Hypothalamus (tissue), 51 donors: ENCODE data around the gene PKIB.

Experiments used
- DNase-seq, 51 donors: peaks; one replicate each; lab custom pipeline; 2025; lab: John Stamatoyannopoulos, UW

The PKIB gene

DNA sequence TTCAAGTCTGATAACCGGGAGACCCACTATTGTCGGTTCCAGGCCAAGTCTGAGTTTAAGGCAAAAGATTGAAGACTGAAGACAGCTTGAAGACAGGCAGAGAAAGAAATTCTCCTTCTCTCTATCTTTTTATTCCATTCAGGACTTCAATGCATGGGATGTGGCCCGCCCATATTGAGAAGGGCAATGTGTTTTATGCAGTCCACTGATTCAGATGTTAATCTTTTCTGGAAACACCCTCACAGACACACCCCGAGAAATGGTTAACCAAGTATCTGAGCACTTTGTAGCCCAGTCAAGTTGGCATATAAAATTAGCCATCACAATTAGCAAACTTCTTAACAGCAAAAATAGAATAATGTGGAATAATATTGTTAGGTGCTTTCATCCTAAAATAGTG, 93.9 kb downstream of the PKIB start:
- no peak for DNase-seq

DNA sequence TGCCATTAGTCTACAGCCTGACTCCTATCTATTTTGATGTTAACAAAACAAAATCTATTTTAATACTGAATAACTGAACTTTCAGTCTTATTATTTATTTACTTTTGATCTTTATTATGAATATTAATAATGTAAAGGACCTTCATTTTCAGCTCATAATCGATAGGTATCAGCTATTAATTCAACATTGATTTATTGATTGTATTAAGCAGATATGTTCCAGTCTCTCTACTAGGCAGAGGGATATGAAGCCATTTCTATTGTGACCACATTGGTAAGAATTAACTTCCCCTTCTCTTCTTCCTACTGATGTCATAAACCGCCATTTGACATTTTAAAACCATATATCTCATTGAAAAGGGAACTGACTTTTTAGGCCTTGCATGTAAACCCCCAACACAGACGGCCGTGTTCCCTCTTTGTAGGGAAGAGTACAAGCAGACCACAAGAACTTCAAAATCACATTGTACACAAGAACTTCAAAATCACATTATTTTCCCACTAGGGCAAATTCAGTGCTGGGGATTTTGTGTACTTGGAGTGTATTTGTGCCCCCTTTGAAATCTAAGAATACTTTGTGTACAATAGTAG, 99.8 kb downstream of the PKIB start:
- DNase-seq, result no peak

DNA sequence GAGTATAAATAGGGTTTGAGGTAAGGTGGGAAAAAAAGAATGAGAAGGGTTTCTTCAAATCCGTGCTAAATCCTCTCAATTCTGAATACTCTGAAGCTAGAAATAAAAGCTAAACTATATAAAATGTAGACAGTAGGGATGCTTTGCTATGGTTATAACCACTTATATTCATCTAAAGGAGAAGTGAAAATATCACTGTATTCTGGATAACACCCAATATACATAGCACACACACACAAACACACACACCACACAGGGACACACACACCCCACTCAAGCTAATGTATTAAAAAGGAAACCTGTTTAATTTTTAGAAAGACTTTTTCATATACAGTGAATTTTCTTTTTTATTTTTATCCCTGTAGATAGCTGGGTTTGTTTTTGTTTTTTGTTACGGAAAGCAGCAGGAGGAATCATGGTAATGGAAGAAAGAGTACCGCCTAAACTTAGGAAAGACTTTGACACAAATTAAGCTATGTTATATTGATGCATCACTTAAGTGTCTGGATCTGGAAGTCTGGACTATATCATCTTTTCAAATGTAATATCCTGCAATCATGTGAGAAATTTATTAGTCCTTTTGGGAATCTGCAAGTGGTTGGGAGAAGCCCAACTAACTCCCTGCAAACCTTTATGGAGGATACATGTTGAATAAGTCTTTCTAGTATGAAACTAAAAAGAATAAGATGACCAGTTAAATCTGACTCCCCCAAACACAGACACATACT, 100.9 kb downstream of the PKIB start:
- DNase-seq, result no peak

DNA sequence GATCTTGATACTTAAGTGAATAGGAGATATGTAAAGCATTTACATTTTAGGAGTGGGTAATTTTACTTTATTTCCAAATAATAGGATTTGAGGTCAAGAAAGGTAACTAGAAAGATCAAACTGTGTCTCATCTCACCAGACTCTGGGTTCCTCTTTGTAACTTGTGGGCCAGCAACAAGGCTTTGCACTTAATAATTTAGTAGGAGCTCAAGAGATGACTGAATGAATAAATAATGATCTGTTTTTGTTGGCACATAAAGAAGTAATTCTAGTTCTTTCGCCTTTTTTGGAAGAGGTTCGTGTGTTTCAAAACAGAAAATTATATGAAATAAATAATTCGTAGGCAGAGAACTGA, 101.9 kb downstream of the PKIB start:
- DNase-seq, result no peak

DNA sequence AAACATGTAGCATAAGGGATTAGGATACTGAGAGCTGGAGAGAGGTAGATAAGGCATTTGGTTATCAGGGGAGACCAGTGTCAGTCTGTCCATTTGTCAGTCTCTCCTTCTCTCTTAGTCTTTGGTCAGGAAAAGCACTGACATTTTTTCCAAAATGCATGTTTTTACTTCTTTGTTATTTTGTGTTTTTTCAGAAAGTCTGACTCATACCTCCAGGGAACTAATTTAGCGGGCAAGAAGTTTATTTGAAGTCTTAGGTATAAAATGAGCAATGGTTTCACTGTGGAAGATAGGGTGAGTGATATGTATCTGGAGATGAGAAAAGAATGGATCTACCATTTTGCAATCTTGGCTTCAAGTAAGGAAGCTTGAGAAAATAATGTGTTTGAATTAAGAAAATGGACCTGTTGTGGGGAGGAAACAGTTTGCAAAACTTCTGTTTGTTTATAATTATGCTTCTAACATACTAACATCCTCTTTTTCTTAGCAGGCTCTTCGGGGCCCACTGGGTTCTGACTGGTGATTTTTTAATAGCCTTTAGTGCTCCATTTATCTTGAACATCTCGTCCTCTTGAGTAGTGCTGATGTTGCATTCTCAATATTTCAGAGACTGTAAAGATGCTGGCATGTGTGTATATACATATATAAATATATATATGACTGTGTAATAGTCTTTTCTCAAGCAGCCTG, 102.4 kb downstream of the PKIB start:
- DNase-seq, result no peak

DNA sequence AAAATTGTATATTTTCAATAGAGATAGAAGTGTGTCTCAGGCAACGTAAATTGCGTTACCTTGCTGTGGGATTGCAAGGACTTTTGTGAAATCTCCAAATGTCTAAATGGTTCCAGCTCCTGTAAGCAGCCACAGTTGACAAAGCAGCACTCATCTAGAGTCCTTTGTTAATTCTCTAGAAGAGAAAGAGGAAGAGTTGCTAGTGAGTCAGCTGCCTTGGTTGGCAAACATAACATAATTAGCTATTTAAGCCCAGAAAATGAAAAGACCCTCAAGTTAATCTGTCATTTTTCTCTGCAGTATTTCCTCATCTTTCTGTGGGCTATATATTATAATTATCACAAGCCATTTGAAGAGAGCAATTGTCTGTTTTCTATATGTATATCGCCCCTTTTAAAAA, 102.9 kb downstream of the PKIB start:
- DNase-seq, result no peak

DNA sequence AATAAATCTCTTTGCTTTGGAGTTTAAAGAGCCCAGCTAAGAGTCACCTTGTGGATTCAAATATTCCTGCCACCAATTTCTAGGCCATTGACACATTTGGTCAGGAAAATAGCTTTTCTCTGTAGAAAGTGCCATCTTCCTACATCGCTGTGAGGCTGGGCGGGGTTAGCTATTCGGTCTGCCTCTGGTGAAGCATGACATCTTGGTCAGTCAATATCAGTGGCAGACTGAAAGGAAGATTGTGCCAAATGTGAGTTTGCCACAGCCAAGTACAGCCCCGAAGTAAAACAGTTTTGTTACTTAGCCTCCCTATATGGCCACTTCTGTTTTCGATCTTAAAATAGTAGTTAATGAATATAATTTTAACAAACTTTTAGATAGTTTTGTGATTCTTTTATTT, 103.9 kb downstream of the PKIB start:
- no peak for DNase-seq

DNA sequence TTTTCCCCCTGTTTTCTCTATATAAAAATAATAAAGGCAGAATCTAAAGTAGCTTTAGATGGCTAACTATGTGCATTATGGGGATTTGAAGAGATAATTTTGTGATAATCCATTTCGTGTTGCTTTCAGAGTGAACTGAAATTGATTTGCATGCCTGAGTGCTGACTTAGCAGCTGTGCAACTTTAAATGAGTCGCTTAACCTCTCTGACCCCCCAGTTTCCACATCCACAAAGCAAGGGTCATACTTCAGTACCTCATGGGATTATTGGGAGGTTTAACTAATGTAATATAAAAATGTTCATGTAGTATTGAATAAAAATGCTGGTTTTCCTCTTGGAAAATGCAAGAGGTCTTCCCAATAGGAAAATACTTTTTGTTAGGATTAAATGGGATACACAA, 105.5 kb downstream of the PKIB start:
- DNase-seq, result no peak

DNA sequence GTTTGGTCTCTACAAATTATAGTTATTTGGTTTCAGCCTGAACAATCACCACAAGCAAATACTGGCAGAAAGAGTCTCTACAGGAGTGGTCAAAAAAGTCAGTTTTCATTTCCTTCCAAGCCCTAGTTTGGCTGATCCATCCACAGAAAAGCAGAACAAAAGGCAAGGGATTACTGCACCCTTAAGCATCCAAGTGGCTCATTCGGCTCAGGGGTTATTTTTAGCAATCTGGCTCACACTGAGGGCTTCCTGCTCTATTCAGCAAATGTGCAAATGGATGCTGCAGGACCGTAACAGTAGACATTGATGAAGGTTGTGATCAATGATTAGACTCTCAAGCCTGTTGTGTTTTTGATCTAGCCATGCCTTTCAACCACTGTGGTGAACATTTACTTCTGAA, 107.1 kb downstream of the PKIB start:
- DNase-seq, result peak in 3 of 51 donors; percentile 4 to 20 (median 17)

DNA sequence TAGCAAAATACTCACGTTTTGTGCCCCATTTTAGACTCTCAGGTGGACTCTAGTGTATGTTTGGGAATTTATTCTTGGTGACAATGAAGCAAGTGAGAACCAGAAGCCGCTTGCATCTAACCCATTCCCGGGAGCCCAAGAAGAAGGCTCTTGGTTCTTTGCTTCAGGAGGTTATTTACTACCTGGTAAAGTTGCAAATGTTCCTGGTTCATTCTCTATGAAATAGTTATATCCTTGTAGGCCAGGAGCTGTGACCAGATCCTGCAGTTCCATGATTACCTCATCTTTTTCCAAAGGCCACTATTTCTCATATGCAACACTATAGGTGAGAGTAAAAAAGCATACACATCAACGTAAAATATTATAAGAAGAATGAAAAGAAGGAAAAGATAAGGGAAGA, 108.4 kb downstream of the PKIB start:
- DNase-seq, result no peak

DNA sequence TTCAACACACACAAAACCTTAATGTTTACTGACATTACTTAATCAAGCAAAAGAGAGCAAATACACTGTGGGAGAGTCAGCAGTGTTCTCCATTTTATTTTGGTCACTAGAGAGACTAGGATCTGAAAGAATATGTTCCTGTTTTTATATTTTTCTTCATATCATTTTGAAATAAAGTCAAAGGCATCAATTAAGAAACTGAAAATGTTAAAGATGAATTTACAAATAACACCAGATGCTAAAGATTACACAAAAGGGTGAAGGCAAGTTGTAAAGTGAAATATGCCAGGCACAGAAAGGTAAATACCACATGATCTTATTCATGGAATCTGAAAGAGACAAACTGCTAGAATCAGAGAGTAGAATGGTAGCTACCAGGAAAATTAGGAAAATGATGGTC, 109.0 kb downstream of the PKIB start:
- DNase-seq, result no peak

DNA sequence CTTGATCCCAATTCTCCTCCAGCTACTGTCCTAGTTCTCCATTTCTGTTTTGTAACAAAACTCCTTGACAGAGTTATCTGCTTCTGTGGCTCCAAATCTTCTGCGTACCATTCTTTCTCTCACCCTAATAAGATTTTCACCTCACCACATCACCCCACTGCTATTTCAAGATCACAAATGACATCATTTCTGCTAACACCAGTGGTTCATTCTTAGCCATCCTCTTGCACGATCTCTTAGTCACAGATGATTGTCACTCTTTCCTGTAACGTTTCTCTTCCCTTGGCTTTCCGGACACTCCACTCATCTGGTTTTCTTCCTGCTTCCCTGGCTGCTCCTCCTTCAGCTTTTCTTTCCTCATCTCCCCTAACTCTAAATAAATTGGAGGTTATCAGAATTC, 112.5 kb downstream of the PKIB start:
- no peak for DNase-seq

DNA sequence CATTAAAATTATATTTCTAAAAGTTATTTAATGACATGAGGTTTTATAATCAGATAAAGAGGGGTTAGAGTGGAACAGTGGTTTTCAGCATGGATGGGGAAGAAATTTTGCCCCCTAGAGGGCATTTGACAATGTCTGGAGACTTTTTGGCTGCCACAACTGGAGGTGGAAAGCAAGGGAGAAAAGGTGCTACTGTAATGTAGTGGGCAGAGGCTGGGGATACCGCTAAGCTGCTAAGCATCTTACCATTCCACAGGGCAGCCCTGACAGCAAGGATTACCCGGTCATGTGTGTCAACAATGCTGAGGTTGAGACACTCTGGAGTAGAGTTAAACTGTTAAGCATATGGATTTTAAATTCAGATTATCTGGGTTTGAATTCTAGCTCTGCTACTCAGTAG, 116.4 kb downstream of the PKIB start:
- no peak for DNase-seq

DNA sequence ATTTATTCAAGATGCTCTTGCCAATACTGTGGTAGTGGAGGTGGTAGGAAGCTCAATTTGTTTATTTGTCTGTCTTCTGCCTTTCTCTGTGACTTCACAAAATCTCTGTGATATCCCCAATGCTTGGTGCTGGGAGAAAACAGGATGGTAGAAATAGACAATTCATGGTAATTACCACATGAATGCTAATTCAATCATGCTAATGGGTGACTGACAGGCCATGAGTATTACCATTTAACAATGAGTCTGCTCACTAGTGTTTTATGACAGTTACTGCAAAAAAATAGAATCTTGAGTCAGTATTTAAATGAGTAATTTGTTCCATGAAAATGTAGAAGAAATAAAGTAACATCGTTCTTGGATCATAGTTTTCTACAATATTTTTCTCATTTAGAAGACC, 117.0 kb downstream of the PKIB start:
- DNase-seq, result no peak

DNA sequence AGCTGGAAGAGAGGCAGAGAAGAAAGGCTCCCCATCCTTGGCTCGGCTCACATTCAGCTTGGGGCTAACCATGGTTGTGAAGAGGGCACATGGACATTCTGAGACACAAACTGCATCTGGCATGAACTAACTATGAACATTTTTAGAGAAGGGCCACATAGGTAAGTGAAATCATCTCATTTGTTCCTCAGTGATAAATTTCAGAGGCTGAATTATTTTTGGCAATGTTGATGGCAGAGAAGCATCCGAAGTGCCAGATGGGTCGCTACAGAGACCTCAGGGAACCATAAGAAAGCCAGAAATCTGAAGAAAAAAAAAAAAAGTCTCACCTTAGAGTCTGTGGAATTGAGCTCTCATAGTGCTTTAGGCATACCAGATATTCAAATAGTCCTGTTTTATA, 120.1 kb downstream of the PKIB start:
- DNase-seq, result no peak

DNA sequence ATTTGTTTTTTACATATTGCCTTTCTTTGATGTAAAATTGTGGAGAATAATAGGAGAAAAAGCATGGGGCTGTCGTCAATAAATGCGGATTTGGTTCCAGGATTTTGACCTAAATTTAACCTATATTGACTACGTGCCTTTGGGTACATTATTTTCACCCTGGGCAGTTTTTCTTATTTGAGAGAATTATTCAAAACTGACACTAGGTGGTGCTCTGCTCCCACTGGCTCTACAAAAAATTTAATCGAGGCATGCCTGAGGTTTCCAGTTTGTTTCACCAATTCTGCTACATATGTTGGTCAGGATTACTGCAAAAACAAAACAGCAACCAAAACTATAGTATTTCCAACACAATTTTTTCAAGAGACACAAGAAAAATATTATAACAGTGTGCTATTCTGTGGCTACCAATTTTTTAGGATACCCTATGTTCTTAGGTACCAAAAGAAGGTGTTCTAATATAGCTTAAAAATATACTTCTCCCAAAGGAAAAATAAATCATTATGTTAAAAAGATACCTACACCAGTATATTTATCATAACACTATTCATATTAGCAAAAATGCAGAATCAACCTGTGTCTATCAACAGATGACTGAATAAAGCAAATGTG, 120.7 kb downstream of the PKIB start:
- DNase-seq, result peak in 4 of 51 donors; percentile 5 to 36 (median 20)

DNA sequence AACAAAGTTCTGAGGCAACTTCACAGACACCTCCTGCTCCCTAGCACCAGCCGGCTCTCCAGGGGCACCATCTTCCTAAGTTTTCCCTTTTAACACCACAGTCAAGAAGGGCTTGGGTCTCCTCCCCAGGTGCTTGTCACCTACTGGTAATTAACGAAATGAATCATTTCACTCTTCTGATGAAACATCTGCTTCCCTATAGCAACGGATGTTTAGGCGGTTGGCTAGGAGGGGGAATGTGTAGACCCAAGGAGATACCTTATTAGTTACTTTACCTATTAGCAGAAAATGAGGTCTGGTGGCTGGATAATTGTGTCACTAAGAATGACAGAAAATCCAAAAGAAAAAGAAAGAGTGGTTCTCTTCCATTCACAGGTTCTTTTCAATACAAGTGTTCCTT, 123.1 kb downstream of the PKIB start:
- no peak for DNase-seq

DNA sequence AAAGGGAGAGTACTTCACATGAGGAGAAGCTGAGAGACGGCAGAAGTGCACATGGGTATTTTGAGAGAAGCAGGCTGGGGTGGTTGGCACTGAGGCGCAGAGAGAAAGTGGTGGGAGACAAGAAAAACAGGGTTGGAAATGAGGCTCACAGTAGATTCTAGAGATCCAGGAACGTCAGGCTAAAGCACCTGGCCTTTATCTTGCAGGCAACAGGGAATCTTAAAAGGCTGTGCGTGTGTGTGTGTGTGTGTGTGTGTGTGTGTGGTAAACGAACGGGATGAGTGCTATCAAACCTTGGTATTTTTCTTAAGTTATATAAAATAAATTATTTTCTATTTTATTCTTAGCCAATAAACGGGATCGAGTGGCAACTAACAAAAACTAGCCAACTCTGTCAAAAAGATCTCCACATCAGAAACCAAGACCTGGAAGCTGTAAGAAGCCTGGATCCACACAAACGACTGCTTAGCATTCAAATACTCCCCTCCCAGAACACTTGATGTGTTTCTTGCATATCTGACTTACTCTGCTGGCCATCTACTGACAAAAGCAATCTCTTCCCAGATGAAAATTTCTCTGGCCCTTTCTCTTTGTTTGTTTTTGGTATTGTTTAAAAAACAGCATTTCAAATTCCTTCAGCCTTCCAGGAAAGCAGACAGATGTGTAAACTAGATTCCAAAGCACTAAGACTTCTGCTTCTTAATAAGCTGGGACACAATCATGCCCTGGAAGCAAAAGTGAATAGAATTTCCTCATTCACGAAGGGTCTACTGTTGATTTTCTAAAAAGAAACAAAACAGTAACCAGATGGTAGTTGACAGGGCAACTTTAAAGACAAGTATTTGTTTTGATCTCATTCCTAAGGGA, 124.6 kb downstream of the PKIB start:
- DNase-seq, result no peak

DNA sequence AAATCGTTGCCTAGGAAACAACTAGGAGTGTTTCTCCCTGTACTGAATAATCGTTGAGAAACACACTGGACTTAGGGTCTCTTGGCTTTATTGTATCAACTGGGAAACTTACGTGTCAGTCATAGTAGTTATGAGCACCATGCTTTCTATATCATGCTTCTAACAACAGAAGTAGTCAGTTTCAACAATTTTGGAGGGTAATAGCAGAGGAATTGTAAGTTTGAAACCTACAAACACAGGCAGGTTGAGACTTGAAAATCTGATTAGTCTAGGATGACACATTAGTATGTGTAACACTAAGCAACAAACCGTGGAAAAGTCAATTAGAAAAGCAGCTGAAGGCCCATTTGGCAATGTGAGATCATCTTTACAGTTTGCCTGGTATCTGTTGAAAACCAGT, 125.4 kb downstream of the PKIB start:
- no peak for DNase-seq

DNA sequence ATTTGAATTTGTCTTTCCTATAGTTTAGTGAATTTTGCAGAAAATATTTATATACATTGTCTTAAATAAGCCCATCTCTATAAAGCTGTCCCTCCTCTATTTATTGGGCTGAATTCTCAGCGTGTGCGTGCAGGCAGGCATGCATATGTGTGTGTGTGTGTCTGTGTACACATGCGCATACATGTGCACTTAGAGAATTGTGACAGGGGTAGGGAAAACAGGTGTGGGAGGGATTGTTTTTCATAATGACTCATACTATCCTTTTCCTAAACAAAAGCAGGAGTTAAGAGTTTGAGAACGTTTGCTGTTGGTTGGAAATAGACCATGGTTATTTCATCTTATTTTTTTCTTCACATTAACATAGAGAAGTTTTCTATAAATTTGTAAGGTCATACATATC, 126.0 kb downstream of the PKIB start:
- no peak for DNase-seq

DNA sequence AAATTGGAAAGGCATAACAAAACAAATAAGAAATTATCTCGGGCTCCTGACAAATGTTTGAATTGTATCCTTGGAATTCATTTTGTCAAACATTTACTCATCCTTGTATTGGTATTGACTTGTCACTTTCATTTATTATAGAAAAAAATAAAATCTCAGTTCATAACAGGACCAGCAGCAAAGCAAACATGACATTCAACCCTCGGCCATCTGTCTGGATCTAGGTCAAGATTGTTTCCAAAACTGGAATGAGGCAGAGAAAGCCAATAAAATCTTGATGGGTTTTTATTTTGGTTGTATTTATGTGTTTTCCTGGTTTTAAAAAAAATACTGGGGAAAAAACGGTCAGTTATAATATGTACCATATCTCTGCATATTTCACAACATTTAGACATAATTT, 126.4 kb downstream of the PKIB start:
- no peak for DNase-seq
